ENCODE data around the gene TSR2.

- TF ChIP-seq, protein P1, sequence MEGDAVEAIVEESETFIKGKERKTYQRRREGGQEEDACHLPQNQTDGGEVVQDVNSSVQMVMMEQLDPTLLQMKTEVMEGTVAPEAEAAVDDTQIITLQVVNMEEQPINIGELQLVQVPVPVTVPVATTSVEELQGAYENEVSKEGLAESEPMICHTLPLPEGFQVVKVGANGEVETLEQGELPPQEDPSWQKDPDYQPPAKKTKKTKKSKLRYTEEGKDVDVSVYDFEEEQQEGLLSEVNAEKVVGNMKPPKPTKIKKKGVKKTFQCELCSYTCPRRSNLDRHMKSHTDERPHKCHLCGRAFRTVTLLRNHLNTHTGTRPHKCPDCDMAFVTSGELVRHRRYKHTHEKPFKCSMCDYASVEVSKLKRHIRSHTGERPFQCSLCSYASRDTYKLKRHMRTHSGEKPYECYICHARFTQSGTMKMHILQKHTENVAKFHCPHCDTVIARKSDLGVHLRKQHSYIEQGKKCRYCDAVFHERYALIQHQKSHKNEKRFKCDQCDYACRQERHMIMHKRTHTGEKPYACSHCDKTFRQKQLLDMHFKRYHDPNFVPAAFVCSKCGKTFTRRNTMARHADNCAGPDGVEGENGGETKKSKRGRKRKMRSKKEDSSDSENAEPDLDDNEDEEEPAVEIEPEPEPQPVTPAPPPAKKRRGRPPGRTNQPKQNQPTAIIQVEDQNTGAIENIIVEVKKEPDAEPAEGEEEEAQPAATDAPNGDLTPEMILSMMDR (IDR thresholded peaks at IDR 0.05; ENCODE audit: extremely low read depth in 1 of 2, insufficient read depth in 1 of 2, low read depth in 1 of 2, low read length in 2 of 2) = no peak
- TF ChIP-seq, protein P2, sequence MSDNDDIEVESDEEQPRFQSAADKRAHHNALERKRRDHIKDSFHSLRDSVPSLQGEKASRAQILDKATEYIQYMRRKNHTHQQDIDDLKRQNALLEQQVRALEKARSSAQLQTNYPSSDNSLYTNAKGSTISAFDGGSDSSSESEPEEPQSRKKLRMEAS (IDR thresholded peaks at IDR 0.05; ENCODE audit: insufficient read depth, insufficient read length) = no peak
- TF ChIP-seq POLR2A (IDR thresholded peaks at IDR 0.05; ENCODE audit: low read depth, low read length) = no peak
Observed at GRCh38 chrX:54452920-54453319, 12.7 kb downstream of the TSR2 start.

All from endothelial cell of umbilical vein (primary cell).